ENCODE results near the gene FAU.

The FAU gene

GRCh38 chr11:65107078-65107477 is 14.9 kb downstream of the FAU start:
- no peak for DNase-seq (ENCODE audit: low read depth)

GRCh38 chr11:65104628-65105027 is 17.3 kb downstream of the FAU start:
- DNase-seq (ENCODE audit: low read depth), result no peak

- DNase-seq (ENCODE audit: low read depth), result no peak
Observed at GRCh38 chr11:65103476-65103875, 18.5 kb downstream of the FAU start.

GRCh38 chr11:65102142-65103095 is 19.5 kb downstream of the FAU start:
- DNase-seq (ENCODE audit: low read depth), result no peak

GRCh38 chr11:65100674-65101350 is 21.1 kb downstream of the FAU start:
- DNase-seq (ENCODE audit: low read depth), result no peak

GRCh38 chr11:65096926-65097325 is 25.0 kb downstream of the FAU start:
- no peak for DNase-seq (ENCODE audit: low read depth)

GRCh38 chr11:65095974-65096806 is 25.7 kb downstream of the FAU start, which contains the start of gene VPS51:
TSS of gene VPS51 (plus strand) at chr11:65096214. CDS start at chr11:65096251, 37 bp downstream.
- peak; percentile 83 for DNase-seq (ENCODE audit: low read depth)

- no peak for DNase-seq (ENCODE audit: low read depth)
Observed at GRCh38 chr11:65095427-65095826, 26.5 kb downstream of the FAU start.

GRCh38 chr11:65090628-65091027 is 31.3 kb downstream of the FAU start:
- DNase-seq (ENCODE audit: low read depth), result no peak

- DNase-seq (ENCODE audit: low read depth), result no peak
Observed at GRCh38 chr11:65089621-65090020, 32.3 kb downstream of the FAU start.

- DNase-seq (ENCODE audit: low read depth), result no peak
Observed at GRCh38 chr11:65087827-65088226, 34.1 kb downstream of the FAU start.

GRCh38 chr11:65087216-65087615 is 34.7 kb downstream of the FAU start:
- DNase-seq (ENCODE audit: low read depth), result no peak

- DNase-seq (ENCODE audit: low read depth), result no peak
Observed at GRCh38 chr11:65086809-65087208, 35.1 kb downstream of the FAU start.

- no peak for DNase-seq (ENCODE audit: low read depth)
Observed at GRCh38 chr11:65085446-65085845, 36.5 kb downstream of the FAU start.

GRCh38 chr11:65084598-65085375 is 37.1 kb downstream of the FAU start:
- no peak for DNase-seq (ENCODE audit: low read depth)

GRCh38 chr11:65083834-65084597 is 37.9 kb downstream of the FAU start, which contains the start of the genes CDCA5 and ZFPL1:
TSS of gene CDCA5 (minus strand) at chr11:65084040. CDS start at chr11:65083978, 62 bp downstream.
TSS of gene ZFPL1 (plus strand) at chr11:65084222. CDS start at chr11:65084699, 477 bp downstream.
- DNase-seq (ENCODE audit: low read depth), result peak; percentile 96

GRCh38 chr11:65083134-65083833 is 38.6 kb downstream of the FAU start:
- DNase-seq (ENCODE audit: low read depth), result no peak

- no peak for DNase-seq (ENCODE audit: low read depth)
Observed at GRCh38 chr11:65078786-65079342, 43.1 kb downstream of the FAU start.

GRCh38 chr11:65078151-65078550 is 43.8 kb downstream of the FAU start:
- peak; percentile 58 for DNase-seq (ENCODE audit: low read depth)

Data from activated gamma-delta T cell treated with anti-CD3 and anti-CD28 coated beads, Interleukin-2, amount 50 U/mL, for 16 hours (primary cell).